ENCODE results near the gene CIDEC.

DNA sequence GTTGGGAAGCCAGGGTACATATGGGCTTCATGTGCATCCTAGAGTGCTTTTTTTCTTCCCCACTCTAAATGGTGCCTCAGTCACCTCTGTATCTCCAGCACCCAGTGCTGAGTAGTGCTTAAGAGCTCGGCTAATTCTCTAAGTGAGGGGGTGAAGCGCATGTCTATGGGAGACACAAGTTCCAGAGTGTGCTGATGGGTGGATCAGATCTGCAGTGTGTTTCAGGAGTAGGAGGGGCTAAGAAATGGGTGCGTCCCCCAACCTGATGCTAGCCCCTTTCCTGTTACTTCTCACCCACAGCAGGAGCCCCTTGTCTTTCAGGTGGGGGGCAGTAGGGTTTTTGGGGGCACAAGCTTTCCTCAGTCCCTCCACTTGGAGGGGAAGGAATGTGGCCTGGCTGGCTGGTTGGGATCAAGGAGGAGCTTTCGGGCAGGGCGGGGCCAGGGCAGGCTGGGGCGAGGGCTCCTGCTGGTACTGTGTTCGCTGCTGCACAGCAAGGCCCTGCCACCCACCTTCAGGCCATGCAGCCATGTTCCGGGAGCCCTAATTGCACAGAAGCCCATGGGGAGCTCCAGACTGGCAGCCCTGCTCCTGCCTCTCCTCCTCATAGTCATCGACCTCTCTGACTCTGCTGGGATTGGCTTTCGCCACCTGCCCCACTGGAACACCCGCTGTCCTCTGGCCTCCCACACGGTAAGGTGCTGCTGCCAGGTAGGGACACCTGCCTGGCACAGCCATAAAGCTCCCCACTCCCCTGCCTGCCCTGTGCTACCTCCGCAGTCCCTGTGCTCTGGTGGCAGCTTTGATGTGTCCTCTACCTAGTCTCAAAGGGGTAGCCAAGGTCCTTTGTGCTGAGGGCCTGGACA is 22.6 kb upstream of the CIDEC start, which contains the start of gene IL17RE:
- TF ChIP-seq, protein P1, sequence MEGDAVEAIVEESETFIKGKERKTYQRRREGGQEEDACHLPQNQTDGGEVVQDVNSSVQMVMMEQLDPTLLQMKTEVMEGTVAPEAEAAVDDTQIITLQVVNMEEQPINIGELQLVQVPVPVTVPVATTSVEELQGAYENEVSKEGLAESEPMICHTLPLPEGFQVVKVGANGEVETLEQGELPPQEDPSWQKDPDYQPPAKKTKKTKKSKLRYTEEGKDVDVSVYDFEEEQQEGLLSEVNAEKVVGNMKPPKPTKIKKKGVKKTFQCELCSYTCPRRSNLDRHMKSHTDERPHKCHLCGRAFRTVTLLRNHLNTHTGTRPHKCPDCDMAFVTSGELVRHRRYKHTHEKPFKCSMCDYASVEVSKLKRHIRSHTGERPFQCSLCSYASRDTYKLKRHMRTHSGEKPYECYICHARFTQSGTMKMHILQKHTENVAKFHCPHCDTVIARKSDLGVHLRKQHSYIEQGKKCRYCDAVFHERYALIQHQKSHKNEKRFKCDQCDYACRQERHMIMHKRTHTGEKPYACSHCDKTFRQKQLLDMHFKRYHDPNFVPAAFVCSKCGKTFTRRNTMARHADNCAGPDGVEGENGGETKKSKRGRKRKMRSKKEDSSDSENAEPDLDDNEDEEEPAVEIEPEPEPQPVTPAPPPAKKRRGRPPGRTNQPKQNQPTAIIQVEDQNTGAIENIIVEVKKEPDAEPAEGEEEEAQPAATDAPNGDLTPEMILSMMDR (conservative IDR thresholded peaks at IDR 0.05; ENCODE audit: low read length) = no peak
- TF ChIP-seq EZH2phosphoT487 (IDR thresholded peaks at IDR 0.05; ENCODE audit: borderline replicate concordance, low read depth, low read length) = no peak

Measured in OCI-LY7 (cell line).